Ovary (tissue), 3 donors: ENCODE results near the gene VPS41.

ENCODE experiments used
- EP300 ChIP-seq: sonication (generic); formaldehyde crosslinking; IDR thresholded peaks from one replicate; pipeline ENCODE4 v1.6.1; 2017; ENCODE audit warnings: antibody characterized with exemption
- TF ChIP-seq, protein P1 (sequence below), 3 donors: fragments of 450-650 bp in 2 of 3; fragments of 200-600 bp in 1 of 3; IDR thresholded peaks; one replicate each; pipeline versions ENCODE4 v1.5.1 to v1.8.0; 2016 to 2022; ENCODE audit warnings: antibody characterized with exemption in 3 of 3, mild to moderate bottlenecking in 1 of 3
- donor health status: DM: no; HTN: no; CAD: no.

DNA sequence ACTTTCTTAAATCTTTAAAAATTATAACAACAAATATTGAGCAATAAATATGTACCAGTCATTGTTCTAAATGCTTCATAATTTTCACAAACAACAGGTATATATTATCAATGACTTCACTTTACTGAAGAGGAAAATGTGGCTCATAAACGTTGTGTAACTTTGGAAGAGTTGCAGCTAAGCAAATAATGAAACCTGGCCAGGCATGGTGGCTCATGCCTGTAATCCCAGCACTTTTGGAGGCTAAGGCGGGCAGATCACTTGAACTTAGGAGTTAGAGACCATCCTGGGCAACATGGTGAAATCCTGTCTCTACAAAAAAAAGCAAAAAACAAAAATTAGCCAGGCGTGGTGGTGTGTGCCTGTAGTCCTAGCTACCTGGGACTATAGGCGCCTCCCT lies 205.9 kb downstream of the VPS41 start:
- TF ChIP-seq, protein P1, sequence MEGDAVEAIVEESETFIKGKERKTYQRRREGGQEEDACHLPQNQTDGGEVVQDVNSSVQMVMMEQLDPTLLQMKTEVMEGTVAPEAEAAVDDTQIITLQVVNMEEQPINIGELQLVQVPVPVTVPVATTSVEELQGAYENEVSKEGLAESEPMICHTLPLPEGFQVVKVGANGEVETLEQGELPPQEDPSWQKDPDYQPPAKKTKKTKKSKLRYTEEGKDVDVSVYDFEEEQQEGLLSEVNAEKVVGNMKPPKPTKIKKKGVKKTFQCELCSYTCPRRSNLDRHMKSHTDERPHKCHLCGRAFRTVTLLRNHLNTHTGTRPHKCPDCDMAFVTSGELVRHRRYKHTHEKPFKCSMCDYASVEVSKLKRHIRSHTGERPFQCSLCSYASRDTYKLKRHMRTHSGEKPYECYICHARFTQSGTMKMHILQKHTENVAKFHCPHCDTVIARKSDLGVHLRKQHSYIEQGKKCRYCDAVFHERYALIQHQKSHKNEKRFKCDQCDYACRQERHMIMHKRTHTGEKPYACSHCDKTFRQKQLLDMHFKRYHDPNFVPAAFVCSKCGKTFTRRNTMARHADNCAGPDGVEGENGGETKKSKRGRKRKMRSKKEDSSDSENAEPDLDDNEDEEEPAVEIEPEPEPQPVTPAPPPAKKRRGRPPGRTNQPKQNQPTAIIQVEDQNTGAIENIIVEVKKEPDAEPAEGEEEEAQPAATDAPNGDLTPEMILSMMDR (IDR thresholded peaks at IDR 0.05): no peak
- TF ChIP-seq EP300: no peak
